ENCODE data around the gene ROR1.

DNA sequence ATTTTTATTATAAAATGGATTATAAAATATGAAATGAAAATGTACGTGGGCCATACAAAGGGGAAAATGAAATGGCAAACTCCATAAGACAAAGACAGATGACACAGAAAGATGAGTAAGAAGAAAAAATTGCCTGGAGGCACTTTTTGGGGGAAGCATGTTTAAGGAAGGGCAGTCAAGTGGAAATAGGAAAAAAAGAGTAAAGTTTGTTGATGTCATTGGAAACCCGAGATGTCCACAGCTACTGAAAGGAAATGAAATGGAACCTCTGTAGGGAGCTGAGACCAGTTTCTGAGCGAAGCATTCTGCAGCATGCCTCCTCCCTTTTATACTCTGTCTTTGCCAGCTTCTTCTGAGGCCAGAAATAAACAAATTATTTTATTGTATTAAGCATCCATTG is 226.2 kb downstream of the ROR1 start:
- TF ChIP-seq POLR2A (IDR thresholded peaks at IDR 0.05) (no peak), POLR2AphosphoS5 (IDR thresholded peaks at IDR 0.05) (no peak), EP300 (IDR thresholded peaks at IDR 0.05) (no peak)
- TF ChIP-seq, protein P1, sequence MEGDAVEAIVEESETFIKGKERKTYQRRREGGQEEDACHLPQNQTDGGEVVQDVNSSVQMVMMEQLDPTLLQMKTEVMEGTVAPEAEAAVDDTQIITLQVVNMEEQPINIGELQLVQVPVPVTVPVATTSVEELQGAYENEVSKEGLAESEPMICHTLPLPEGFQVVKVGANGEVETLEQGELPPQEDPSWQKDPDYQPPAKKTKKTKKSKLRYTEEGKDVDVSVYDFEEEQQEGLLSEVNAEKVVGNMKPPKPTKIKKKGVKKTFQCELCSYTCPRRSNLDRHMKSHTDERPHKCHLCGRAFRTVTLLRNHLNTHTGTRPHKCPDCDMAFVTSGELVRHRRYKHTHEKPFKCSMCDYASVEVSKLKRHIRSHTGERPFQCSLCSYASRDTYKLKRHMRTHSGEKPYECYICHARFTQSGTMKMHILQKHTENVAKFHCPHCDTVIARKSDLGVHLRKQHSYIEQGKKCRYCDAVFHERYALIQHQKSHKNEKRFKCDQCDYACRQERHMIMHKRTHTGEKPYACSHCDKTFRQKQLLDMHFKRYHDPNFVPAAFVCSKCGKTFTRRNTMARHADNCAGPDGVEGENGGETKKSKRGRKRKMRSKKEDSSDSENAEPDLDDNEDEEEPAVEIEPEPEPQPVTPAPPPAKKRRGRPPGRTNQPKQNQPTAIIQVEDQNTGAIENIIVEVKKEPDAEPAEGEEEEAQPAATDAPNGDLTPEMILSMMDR (IDR thresholded peaks at IDR 0.05), result no peak
